Measurements from ENCODE around the gene LMTK3. TPM values are rescaled to one million over a fixed set of nuclear protein-coding genes. Genes with fewer than 3 reads are reported as not detected.
A peak's percentile ranks its signal among the peaks of the same experiment; 100 is the strongest.

LMTK3 gene
- total RNA-seq, 1 donor from 2014 or later, result 12.2 TPM

GRCh38 chr19:48473161-48473966, 38.3 kb downstream of the LMTK3 start:
- TF ChIP-seq, protein P1, sequence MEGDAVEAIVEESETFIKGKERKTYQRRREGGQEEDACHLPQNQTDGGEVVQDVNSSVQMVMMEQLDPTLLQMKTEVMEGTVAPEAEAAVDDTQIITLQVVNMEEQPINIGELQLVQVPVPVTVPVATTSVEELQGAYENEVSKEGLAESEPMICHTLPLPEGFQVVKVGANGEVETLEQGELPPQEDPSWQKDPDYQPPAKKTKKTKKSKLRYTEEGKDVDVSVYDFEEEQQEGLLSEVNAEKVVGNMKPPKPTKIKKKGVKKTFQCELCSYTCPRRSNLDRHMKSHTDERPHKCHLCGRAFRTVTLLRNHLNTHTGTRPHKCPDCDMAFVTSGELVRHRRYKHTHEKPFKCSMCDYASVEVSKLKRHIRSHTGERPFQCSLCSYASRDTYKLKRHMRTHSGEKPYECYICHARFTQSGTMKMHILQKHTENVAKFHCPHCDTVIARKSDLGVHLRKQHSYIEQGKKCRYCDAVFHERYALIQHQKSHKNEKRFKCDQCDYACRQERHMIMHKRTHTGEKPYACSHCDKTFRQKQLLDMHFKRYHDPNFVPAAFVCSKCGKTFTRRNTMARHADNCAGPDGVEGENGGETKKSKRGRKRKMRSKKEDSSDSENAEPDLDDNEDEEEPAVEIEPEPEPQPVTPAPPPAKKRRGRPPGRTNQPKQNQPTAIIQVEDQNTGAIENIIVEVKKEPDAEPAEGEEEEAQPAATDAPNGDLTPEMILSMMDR (conservative IDR thresholded peaks at IDR 0.05), result no peak
- no peaks in the 10 kb centered on the region for H3K9me3 Mint-ChIP-seq
- DNase-seq (ENCODE audit: extremely low spot score, unreplicated experiment), result no peak
- H3K4me1 Mint-ChIP-seq (ENCODE audit: unreplicated experiment), result peaks cover 5% of the 10 kb centered on the region
- H3K27ac Mint-ChIP-seq, result peak overlapping the region; percentile 74
- H3K4me3 Mint-ChIP-seq, result peak overlapping the region; percentile 55
- H3K27me3 Mint-ChIP-seq, result no peaks in the 10 kb centered on the region
- H3K36me3 Mint-ChIP-seq, result peaks cover 19% of the 10 kb centered on the region

DNA sequence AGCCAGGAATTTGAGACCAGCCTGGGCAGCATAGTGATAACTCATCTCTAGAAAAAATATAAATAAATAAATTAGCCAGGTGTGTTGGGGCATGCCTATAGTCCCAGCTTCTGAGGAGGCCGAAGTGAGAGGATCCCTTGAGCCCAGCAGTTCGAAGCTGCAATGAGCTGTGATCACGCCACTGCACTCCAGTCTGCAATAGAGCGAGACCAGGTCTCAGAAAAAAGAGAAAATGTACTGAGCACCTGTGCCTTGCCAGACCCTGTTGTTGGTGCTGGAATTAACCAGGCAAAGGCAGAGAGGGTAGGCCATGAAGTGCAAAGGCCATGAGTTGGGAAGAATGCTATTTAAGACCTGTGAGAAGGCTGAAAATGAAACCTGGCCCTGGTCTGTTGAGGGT, 39.8 kb downstream of the LMTK3 start:
- Mint-ChIP-seq H3K4me3 (no peak overlapping the region), H3K9me3 (no peaks in the 10 kb centered on the region), H3K27ac (no peak overlapping the region), H3K36me3 (peaks cover 19% of the 10 kb centered on the region), H3K27me3 (no peaks in the 10 kb centered on the region), H3K4me1 (ENCODE audit: unreplicated experiment) (peaks cover 5% of the 10 kb centered on the region)
- no peak for DNase-seq (ENCODE audit: extremely low spot score, unreplicated experiment)
- TF ChIP-seq, protein P1 (conservative IDR thresholded peaks at IDR 0.05), result no peak

DNA sequence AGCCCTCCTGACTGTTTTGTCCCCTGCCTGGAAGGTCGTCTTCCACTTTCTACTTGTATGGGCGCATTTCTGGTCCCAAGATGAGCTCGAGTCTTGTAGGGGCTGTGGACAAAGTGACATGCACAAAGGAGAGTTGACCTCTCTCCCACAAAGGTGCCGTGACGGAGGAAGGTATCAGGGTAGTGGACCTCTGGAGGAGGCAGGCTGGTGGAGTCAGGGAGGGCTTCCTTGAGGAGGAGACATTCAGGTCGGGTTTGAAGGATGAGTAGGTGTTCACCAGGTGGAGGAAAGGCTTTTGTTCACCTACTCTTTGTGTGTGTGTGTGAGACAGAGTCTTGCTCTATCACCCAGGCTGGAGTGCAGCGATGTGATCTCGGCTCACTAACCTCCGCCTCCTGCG, 40.8 kb downstream of the LMTK3 start:
- Mint-ChIP-seq H3K9me3 (no peaks in the 10 kb centered on the region), H3K4me3 (peak overlapping the region; percentile 93), H3K27ac (peak overlapping the region; percentile 58), H3K4me1 (ENCODE audit: unreplicated experiment) (peaks cover 5% of the 10 kb centered on the region), H3K36me3 (peaks cover 18% of the 10 kb centered on the region), H3K27me3 (no peaks in the 10 kb centered on the region)
- TF ChIP-seq, protein P1 (conservative IDR thresholded peaks at IDR 0.05), result no peak
- no peak for DNase-seq (ENCODE audit: extremely low spot score, unreplicated experiment)

GRCh38 chr19:48469934-48470680, 41.5 kb downstream of the LMTK3 start:
- Mint-ChIP-seq H3K4me3 (peak overlapping the region; percentile 93), H3K36me3 (peaks cover 11% of the 10 kb centered on the region), H3K4me1 (ENCODE audit: unreplicated experiment) (peaks cover 5% of the 10 kb centered on the region), H3K27ac (peak overlapping the region; percentile 43), H3K9me3 (no peaks in the 10 kb centered on the region), H3K27me3 (no peaks in the 10 kb centered on the region)
- TF ChIP-seq, protein P1 (conservative IDR thresholded peaks at IDR 0.05), result no peak
- no peak for DNase-seq (ENCODE audit: extremely low spot score, unreplicated experiment)

DNA sequence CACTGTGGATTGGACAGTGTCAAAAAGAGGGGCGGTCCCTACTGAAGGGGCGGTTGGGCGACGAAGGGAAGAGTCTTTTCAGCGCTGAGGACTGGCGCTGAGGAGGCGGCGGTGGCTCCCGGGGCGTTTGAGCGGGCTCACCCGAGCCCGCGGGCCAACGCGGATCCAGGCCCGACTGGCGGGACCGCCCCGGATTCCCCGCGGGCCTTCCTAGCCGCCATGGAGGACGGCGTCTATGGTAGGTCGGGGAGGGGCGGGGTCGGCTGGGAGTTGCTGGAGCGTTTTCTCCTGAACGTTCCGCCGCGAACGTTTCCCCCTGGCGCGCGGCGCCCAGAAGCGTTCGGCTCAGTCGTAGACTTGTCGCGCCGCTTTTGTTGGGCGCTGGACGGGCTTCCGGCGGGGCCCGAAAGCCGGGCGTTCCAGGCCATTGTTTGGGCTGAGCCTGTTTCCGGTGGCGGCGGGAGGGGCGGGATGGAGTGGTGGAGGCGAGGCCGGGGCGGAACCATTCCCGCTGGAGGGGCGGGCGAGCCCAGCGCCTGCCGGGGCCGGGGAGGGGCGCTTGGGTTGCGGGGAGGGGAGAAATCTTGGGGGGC, 42.2 kb downstream of the LMTK3 start, which contains the start of gene CYTH2:
Gene CYTH2, plus strand, starts transcription at position 81 of the 593 bp plus-strand sequence. Its CDS starts 139 bp downstream, at position 220.
- Mint-ChIP-seq H3K36me3 (peaks cover 10% of the 10 kb centered on the region), H3K4me1 (ENCODE audit: unreplicated experiment) (peaks cover 5% of the 10 kb centered on the region)

More for the DNA sequence above, 42.2 kb downstream of the LMTK3 start, which contains the start of gene CYTH2:
- peak within 1 kb of the TSS; percentile 93 for H3K4me3 Mint-ChIP-seq
- H3K27me3 Mint-ChIP-seq, result no peaks in the 10 kb centered on the region
- TF ChIP-seq, protein P1 (conservative IDR thresholded peaks at IDR 0.05), result no peak
- H3K27ac Mint-ChIP-seq, result peak within 1 kb of the TSS; percentile 96
- DNase-seq (ENCODE audit: extremely low spot score, unreplicated experiment), result peak; percentile 86
- no peaks in the 10 kb centered on the region for H3K9me3 Mint-ChIP-seq

Data from type B pancreatic cell (in vitro differentiated cells).